ENCODE data around the gene HDGF.

Gene HDGF

GRCh38 chr1:156751451-156751756 is at the start of gene HDGF:
HDGF (minus strand) TSS chr1:156751675; CDS start chr1:156751429, 246 bp downstream.
- no peak for DNase-seq

GRCh38 chr1:156797212-156797871 is 45.9 kb upstream of the HDGF start:
- peak in 1 of 2 experiments; percentile 66 for DNase-seq

GRCh38 chr1:156796340-156797097 is 45.0 kb upstream of the HDGF start:
- DNase-seq, result no peak

GRCh38 chr1:156795787-156796186 is 44.3 kb upstream of the HDGF start:
- no peak for DNase-seq

- no peak for DNase-seq
These were observed 43.9 kb upstream of the HDGF start for GRCh38 chr1:156795374-156795733.

- DNase-seq, result no peak
These were observed 43.3 kb upstream of the HDGF start for GRCh38 chr1:156794506-156795373.

- no peak for DNase-seq
These were observed 38.3 kb upstream of the HDGF start for GRCh38 chr1:156789621-156790318.

GRCh38 chr1:156788136-156788535 is 36.7 kb upstream of the HDGF start:
- no peak for DNase-seq

- no peak for DNase-seq
These were observed 35.2 kb upstream of the HDGF start for GRCh38 chr1:156786640-156787039.

GRCh38 chr1:156785458-156785857 is 34.0 kb upstream of the HDGF start:
- no peak for DNase-seq

GRCh38 chr1:156781585-156782186 is 30.2 kb upstream of the HDGF start:
- DNase-seq, result no peak

- no peak for DNase-seq
These were observed 26.1 kb upstream of the HDGF start for GRCh38 chr1:156777573-156777972.

GRCh38 chr1:156776942-156777341 is 25.5 kb upstream of the HDGF start:
- no peak for DNase-seq

- DNase-seq, result no peak
These were observed 24.3 kb upstream of the HDGF start for GRCh38 chr1:156775799-156776198.

GRCh38 chr1:156773607-156774006 is 22.1 kb upstream of the HDGF start:
- DNase-seq, result no peak

- DNase-seq, result no peak
These were observed 21.4 kb upstream of the HDGF start for GRCh38 chr1:156772728-156773497.

GRCh38 chr1:156772222-156772621 is 20.7 kb upstream of the HDGF start:
- DNase-seq, result no peak

GRCh38 chr1:156768610-156769295 is 17.3 kb upstream of the HDGF start:
- DNase-seq, result no peak

- DNase-seq, result peak; percentile 38 to 56
These were observed 16.6 kb upstream of the HDGF start for GRCh38 chr1:156767879-156768604.

GRCh38 chr1:156767101-156767878 is 15.8 kb upstream of the HDGF start, which contains the start of gene PRCC:
PRCC (plus strand) TSS chr1:156767535; CDS start chr1:156767772, 237 bp downstream.
- peak; percentile 93 to 96 for DNase-seq
